ENCODE data around the gene PDE8B.
"Not testable (repeated sequence)": the region's sequence is repeated elsewhere in the genome, so short reads cannot be mapped to it uniquely, and the experiment has no call there.

Gene PDE8B

DNA sequence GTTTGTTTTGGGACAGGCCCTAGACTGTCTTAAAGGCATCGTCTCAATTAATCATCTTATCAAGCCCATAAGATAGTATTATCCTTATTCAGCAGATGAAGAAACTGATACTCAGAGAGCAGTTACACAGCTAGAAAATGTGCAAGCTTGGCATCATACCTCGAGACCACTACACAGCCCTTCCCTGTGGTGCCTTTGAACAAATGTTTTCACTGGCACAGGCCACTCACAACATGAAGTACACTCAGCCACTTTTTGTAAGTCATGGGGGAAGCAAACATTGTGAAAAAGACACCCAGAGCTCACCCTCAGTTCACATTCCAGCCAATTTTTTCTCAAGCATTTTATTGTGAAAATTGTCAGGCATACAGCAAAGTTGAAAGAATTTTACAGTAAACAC is 159.1 kb downstream of the PDE8B start:
- H3K4me1 ChIP-seq (ENCODE audit: control insufficient read depth in 2 of 2, insufficient read depth in 2 of 2, low read length in 2 of 2), result no peaks in the 10 kb centered on the region
- H3K36me3 ChIP-seq (ENCODE audit: control insufficient read depth in 2 of 2, insufficient read depth in 2 of 2, low read length in 2 of 2), result no peaks in the 10 kb centered on the region
- no peaks in the 10 kb centered on the region for H3K9me3 ChIP-seq (ENCODE audit: control insufficient read depth in 2 of 2, low read length in 2 of 2)
- no peaks in the 10 kb centered on the region for H3K27me3 ChIP-seq (ENCODE audit: control insufficient read depth in 2 of 2, insufficient read depth in 2 of 2, low read length in 2 of 2)
- no peak overlapping the region for H3K27ac ChIP-seq (ENCODE audit: low read depth in 2 of 2, low read length in 2 of 2)
- H3K9ac ChIP-seq (ENCODE audit: low read depth in 1 of 2, low read length in 2 of 2), result no peak overlapping the region
- no peak overlapping the region for H3K4me3 ChIP-seq (ENCODE audit: low read length in 2 of 2)

DNA sequence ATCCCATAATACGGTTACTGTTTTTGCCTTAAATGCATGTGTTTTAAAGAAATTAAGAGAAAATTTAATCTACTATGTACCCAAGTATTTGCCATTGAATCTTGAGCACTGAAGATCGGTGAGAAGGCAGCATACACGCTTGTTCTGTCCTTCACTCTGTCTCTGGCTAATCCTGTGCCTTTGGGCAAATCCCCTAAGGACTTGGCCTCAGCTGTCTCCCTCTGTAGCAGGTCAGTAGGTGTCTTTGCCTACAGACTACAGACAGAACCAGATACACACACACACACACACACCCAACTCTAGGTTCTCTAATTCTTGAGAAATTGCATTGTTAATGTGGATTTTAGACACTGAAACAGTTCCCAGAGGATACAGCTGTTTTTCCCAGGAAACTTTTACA is 164.2 kb downstream of the PDE8B start:
- Histone ChIP-seq H3K9me3 (ENCODE audit: control insufficient read depth in 2 of 2, low read length in 2 of 2) (no peaks in the 10 kb centered on the region), H3K36me3 (ENCODE audit: control insufficient read depth in 2 of 2, insufficient read depth in 2 of 2, low read length in 2 of 2) (no peaks in the 10 kb centered on the region), H3K4me1 (ENCODE audit: control insufficient read depth in 2 of 2, insufficient read depth in 2 of 2, low read length in 2 of 2) (no peaks in the 10 kb centered on the region), H3K4me3 (ENCODE audit: low read length in 2 of 2) (no peak overlapping the region), H3K27ac (ENCODE audit: low read depth in 2 of 2, low read length in 2 of 2) (no peak overlapping the region), H3K27me3 (ENCODE audit: control insufficient read depth in 2 of 2, insufficient read depth in 2 of 2, low read length in 2 of 2) (no peaks in the 10 kb centered on the region), H3K9ac (ENCODE audit: low read depth in 1 of 2, low read length in 2 of 2) (no peak overlapping the region)

- no peaks in the 10 kb centered on the region for H3K36me3 ChIP-seq (ENCODE audit: control insufficient read depth in 2 of 2, insufficient read depth in 2 of 2, low read length in 2 of 2)
- H3K27ac ChIP-seq (ENCODE audit: low read depth in 2 of 2, low read length in 2 of 2), result no peak overlapping the region
- H3K27me3 ChIP-seq (ENCODE audit: control insufficient read depth in 2 of 2, insufficient read depth in 2 of 2, low read length in 2 of 2), result no peaks in the 10 kb centered on the region
- no peaks in the 10 kb centered on the region for H3K4me1 ChIP-seq (ENCODE audit: control insufficient read depth in 2 of 2, insufficient read depth in 2 of 2, low read length in 2 of 2)
- H3K9me3 ChIP-seq (ENCODE audit: control insufficient read depth in 2 of 2, low read length in 2 of 2), result no peaks in the 10 kb centered on the region
- H3K9ac ChIP-seq (ENCODE audit: low read depth in 1 of 2, low read length in 2 of 2), result no peak overlapping the region
- no peak overlapping the region for H3K4me3 ChIP-seq (ENCODE audit: low read length in 2 of 2)
Measured at GRCh38 chr5:77376609-77377300, 166.3 kb downstream of the PDE8B start.

- H3K4me3 ChIP-seq (ENCODE audit: low read length in 2 of 2), result no peak overlapping the region
- no peaks in the 10 kb centered on the region for H3K36me3 ChIP-seq (ENCODE audit: control insufficient read depth in 2 of 2, insufficient read depth in 2 of 2, low read length in 2 of 2)
- no peak overlapping the region for H3K9ac ChIP-seq (ENCODE audit: low read depth in 1 of 2, low read length in 2 of 2)
- H3K27ac ChIP-seq (ENCODE audit: low read depth in 2 of 2, low read length in 2 of 2), result no peak overlapping the region
- no peaks in the 10 kb centered on the region for H3K27me3 ChIP-seq (ENCODE audit: control insufficient read depth in 2 of 2, insufficient read depth in 2 of 2, low read length in 2 of 2)
- H3K9me3 ChIP-seq (ENCODE audit: control insufficient read depth in 2 of 2, low read length in 2 of 2), result no peaks in the 10 kb centered on the region
- no peaks in the 10 kb centered on the region for H3K4me1 ChIP-seq (ENCODE audit: control insufficient read depth in 2 of 2, insufficient read depth in 2 of 2, low read length in 2 of 2)
Measured at GRCh38 chr5:77379558-77380061, 169.1 kb downstream of the PDE8B start.

- no peaks in the 10 kb centered on the region for H3K9me3 ChIP-seq (ENCODE audit: control insufficient read depth in 2 of 2, low read length in 2 of 2)
- H3K9ac ChIP-seq (ENCODE audit: low read depth in 1 of 2, low read length in 2 of 2), result no peak overlapping the region
- H3K27me3 ChIP-seq (ENCODE audit: control insufficient read depth in 2 of 2, insufficient read depth in 2 of 2, low read length in 2 of 2), result no peaks in the 10 kb centered on the region
- H3K27ac ChIP-seq (ENCODE audit: low read depth in 2 of 2, low read length in 2 of 2), result no peak overlapping the region
- no peaks in the 10 kb centered on the region for H3K36me3 ChIP-seq (ENCODE audit: control insufficient read depth in 2 of 2, insufficient read depth in 2 of 2, low read length in 2 of 2)
- H3K4me3 ChIP-seq (ENCODE audit: low read length in 2 of 2), result no peak overlapping the region
- no peaks in the 10 kb centered on the region for H3K4me1 ChIP-seq (ENCODE audit: control insufficient read depth in 2 of 2, insufficient read depth in 2 of 2, low read length in 2 of 2)
Measured at GRCh38 chr5:77380636-77381035, 170.2 kb downstream of the PDE8B start.

DNA sequence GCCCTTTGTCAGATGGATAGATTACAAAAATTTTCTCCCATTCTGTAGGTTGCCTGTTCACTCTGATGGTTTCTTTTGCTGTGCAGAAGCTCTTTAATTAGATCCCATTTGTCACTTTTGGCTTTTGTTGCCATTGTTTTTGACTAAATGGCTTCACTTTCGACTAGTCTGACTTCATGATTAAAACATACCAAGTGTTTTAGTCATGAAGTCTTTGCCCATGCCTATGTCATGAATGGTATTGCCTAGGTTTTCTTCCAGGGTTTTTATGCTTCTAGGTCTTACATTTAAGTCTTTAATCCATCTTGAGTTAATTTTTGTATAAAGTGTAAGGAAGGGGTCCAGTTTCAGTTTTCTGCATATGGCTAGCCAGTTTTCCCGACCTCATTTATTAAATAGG is 172.9 kb downstream of the PDE8B start:
- not testable (repeated sequence) for H3K9me3 ChIP-seq (ENCODE audit: control insufficient read depth in 2 of 2, low read length in 2 of 2); H3K27ac ChIP-seq (ENCODE audit: low read depth in 2 of 2, low read length in 2 of 2); H3K27me3 ChIP-seq (ENCODE audit: control insufficient read depth in 2 of 2, insufficient read depth in 2 of 2, low read length in 2 of 2); H3K36me3 ChIP-seq (ENCODE audit: control insufficient read depth in 2 of 2, insufficient read depth in 2 of 2, low read length in 2 of 2); H3K9ac ChIP-seq (ENCODE audit: low read depth in 1 of 2, low read length in 2 of 2); H3K4me3 ChIP-seq (ENCODE audit: low read length in 2 of 2); H3K4me1 ChIP-seq (ENCODE audit: control insufficient read depth in 2 of 2, insufficient read depth in 2 of 2, low read length in 2 of 2)

- not testable (repeated sequence) for H3K4me1 ChIP-seq (ENCODE audit: control insufficient read depth in 2 of 2, insufficient read depth in 2 of 2, low read length in 2 of 2); H3K9me3 ChIP-seq (ENCODE audit: control insufficient read depth in 2 of 2, low read length in 2 of 2); H3K27ac ChIP-seq (ENCODE audit: low read depth in 2 of 2, low read length in 2 of 2); H3K27me3 ChIP-seq (ENCODE audit: control insufficient read depth in 2 of 2, insufficient read depth in 2 of 2, low read length in 2 of 2); H3K36me3 ChIP-seq (ENCODE audit: control insufficient read depth in 2 of 2, insufficient read depth in 2 of 2, low read length in 2 of 2); H3K4me3 ChIP-seq (ENCODE audit: low read length in 2 of 2); H3K9ac ChIP-seq (ENCODE audit: low read depth in 1 of 2, low read length in 2 of 2)
Measured at GRCh38 chr5:77386340-77386739, 175.9 kb downstream of the PDE8B start.

GRCh38 chr5:77389746-77390145 is 179.3 kb downstream of the PDE8B start:
- Histone ChIP-seq H3K27ac (ENCODE audit: low read depth in 2 of 2, low read length in 2 of 2) (no peak overlapping the region), H3K9me3 (ENCODE audit: control insufficient read depth in 2 of 2, low read length in 2 of 2) (no peaks in the 10 kb centered on the region), H3K4me1 (ENCODE audit: control insufficient read depth in 2 of 2, insufficient read depth in 2 of 2, low read length in 2 of 2) (no peaks in the 10 kb centered on the region), H3K4me3 (ENCODE audit: low read length in 2 of 2) (no peak overlapping the region), H3K9ac (ENCODE audit: low read depth in 1 of 2, low read length in 2 of 2) (no peak overlapping the region), H3K36me3 (ENCODE audit: control insufficient read depth in 2 of 2, insufficient read depth in 2 of 2, low read length in 2 of 2) (no peaks in the 10 kb centered on the region), H3K27me3 (ENCODE audit: control insufficient read depth in 2 of 2, insufficient read depth in 2 of 2, low read length in 2 of 2) (no peaks in the 10 kb centered on the region)

DNA sequence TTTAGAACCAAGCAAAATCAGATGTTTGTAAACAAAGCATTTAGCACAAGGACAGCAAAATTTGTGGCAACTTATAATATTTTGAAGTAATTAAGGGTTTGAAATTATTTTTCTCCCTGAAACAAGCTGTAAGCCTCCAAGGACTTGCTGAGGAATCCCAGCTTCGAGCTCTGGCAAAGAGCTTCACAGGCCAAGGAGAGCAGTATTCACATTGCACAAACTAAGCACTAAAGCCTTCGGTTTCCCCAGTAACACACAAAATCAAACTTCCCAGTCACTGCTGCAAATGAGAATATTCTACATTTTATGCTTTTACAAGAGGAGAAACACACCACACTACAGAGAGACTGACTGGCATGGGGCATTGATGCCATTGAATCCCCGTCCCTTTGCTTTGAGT is 179.7 kb downstream of the PDE8B start:
- Histone ChIP-seq H3K9me3 (ENCODE audit: control insufficient read depth in 2 of 2, low read length in 2 of 2) (no peaks in the 10 kb centered on the region), H3K27me3 (ENCODE audit: control insufficient read depth in 2 of 2, insufficient read depth in 2 of 2, low read length in 2 of 2) (no peaks in the 10 kb centered on the region), H3K9ac (ENCODE audit: low read depth in 1 of 2, low read length in 2 of 2) (no peak overlapping the region), H3K27ac (ENCODE audit: low read depth in 2 of 2, low read length in 2 of 2) (no peak overlapping the region), H3K4me3 (ENCODE audit: low read length in 2 of 2) (no peak overlapping the region), H3K4me1 (ENCODE audit: control insufficient read depth in 2 of 2, insufficient read depth in 2 of 2, low read length in 2 of 2) (no peaks in the 10 kb centered on the region), H3K36me3 (ENCODE audit: control insufficient read depth in 2 of 2, insufficient read depth in 2 of 2, low read length in 2 of 2) (no peaks in the 10 kb centered on the region)

GRCh38 chr5:77390795-77391194 is 180.3 kb downstream of the PDE8B start:
- no peak overlapping the region for H3K27ac ChIP-seq (ENCODE audit: low read depth in 2 of 2, low read length in 2 of 2)
- H3K4me1 ChIP-seq (ENCODE audit: control insufficient read depth in 2 of 2, insufficient read depth in 2 of 2, low read length in 2 of 2), result no peaks in the 10 kb centered on the region
- H3K9ac ChIP-seq (ENCODE audit: low read depth in 1 of 2, low read length in 2 of 2), result no peak overlapping the region
- no peaks in the 10 kb centered on the region for H3K27me3 ChIP-seq (ENCODE audit: control insufficient read depth in 2 of 2, insufficient read depth in 2 of 2, low read length in 2 of 2)
- no peaks in the 10 kb centered on the region for H3K36me3 ChIP-seq (ENCODE audit: control insufficient read depth in 2 of 2, insufficient read depth in 2 of 2, low read length in 2 of 2)
- H3K9me3 ChIP-seq (ENCODE audit: control insufficient read depth in 2 of 2, low read length in 2 of 2), result no peaks in the 10 kb centered on the region
- no peak overlapping the region for H3K4me3 ChIP-seq (ENCODE audit: low read length in 2 of 2)

Measured in mucosa of rectum (tissue), 2 donors.